NCI-H510A treated with DMSO at 0.1 percent for 48 hours (cell line): ENCODE data around the gene HSPB6.
"Not testable (repeated sequence)": the region's sequence is repeated elsewhere in the genome, so short reads cannot be mapped to it uniquely, and the experiment has no call there.

Experiments
- DNase-seq: peaks from one replicate; lab custom pipeline; 2025; lab: John Stamatoyannopoulos, UW

HSPB6 gene

DNA sequence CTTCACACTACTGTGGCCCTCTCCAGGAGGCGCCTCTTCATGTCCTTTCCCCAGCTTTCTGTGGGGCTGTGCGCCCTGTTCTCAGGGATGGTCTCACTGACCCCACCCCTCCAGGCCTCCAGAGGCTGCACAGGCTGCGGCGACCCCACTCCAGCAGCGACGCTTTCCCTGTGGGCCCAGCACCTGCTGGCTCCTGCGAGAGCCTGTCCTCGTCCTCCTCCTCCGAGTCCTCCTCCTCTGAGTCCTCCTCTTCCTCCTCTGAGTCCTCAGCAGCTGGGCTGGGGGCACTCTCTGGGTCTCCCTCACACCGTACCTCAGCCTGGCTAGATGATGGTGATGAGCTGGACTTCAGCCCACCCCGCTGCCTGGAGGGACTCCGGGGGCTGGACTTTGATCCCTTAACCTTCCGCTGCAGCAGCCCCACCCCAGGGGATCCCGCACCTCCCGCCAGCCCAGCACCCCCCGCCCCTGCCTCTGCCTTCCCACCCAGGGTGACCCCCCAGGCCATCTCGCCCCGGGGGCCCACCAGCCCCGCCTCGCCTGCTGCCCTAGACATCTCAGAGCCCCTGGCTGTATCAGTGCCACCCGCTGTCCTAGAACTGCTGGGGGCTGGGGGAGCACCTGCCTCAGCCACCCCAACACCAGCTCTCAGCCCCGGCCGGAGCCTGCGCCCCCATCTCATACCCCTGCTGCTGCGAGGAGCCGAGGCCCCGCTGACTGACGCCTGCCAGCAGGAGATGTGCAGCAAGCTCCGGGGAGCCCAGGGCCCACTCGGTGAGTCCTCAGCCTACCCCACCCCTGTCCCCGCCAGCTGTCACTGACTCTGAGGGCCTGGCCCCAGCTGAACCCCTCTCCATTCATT, 29.7 kb upstream of the HSPB6 start:
- no peak for DNase-seq

DNA sequence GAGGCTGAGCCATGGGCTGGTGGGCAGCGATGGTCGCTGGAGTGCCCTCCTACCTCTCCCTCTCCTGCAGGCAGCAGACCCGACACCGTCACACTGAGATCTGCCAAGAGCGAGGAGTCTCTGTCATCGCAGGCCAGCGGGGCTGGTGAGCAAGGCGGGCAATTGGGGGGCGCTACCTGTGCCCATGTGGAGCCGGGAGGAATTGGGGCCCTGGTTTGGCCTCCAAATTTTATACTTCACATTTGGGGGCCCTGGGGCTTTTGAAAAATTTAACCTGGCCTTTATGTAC, 28.5 kb upstream of the HSPB6 start:
- DNase-seq = no peak

DNA sequence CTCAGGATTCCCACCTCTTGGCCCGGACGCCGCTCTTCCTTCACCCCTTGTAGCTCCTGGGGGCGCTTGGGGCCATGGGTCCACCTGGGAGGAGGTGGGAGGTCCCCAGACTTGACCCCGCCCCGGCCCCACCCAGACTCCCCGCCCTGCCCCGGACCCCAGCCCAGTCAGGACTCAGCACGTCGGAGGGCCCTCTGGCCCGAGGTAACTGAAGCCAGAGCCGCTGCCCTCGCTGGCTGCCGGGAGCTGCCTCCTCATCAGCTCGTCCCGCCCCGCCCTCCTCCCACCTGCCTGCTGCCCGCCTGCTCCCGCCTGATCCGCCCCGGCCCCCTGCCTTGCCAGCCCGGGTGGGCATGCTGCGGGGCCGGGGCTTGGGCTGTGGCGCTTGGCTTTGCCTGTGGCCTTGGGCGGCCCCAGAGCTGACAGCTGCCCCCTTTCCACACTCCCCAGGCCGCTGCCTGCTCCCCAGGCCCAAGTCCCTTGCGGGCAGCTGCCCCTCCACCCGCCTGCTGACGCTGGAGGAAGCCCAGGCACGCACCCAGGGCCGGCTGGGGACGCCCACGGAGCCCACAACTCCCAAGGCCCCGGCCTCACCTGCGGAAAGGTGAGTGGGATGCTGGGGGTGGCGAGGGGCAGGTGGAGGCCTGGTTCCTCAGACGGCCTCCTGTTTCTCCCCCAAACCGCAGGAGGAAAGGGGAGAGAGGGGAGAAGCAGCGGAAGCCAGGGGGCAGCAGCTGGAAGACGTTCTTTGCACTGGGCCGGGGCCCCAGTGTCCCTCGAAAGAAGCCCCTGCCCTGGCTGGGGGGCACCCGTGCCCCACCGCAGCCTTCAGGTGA, 27.9 kb upstream of the HSPB6 start:
- no peak for DNase-seq

GRCh38 chr19:35783469-35784434, 26.9 kb upstream of the HSPB6 start:
- no peak for DNase-seq

GRCh38 chr19:35782589-35782988, 25.8 kb upstream of the HSPB6 start:
- DNase-seq = no peak

DNA sequence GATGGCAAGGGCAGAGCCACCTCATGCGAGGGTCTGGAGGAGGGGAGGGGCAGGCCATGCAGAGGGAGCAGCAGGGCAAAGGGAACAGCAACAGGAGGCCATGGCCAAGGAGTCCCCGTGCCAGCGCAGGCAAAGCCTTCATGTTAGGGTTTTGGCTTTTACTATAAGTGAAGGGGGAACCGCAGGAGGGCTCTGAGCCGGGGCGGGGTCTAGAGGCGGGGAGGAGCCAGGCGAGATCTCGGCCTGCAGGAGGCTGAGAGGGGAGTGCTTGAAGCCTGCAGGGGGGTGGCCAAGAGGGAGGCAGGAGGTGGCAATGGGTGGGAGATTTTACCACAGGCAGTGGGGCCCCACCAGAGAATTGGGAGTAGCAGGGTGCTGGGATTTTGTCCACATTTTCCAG, 24.8 kb upstream of the HSPB6 start:
- no peak for DNase-seq

DNA sequence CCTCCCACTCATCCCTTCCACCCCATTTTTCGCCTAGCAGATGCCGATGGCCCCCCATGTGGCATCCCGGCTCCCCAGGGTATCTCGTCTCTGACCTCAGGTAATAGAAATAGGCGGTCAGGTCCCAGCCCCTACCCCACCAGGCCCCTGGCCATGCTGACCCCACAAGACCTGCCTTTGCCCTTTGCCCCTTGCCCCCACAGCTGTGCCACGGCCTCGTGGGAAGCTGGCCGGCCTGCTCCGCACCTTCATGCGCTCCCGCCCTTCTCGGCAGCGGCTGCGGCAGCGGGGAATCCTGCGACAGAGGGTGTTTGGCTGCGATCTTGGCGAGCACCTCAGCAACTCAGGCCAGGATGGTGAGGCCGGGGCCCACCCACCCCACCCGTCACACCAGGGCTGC, 23.9 kb upstream of the HSPB6 start:
- DNase-seq = no peak

GRCh38 chr19:35780058-35780457, 23.2 kb upstream of the HSPB6 start:
- no peak for DNase-seq

- no peak for DNase-seq
These were observed 22.2 kb upstream of the HSPB6 start for GRCh38 chr19:35779033-35779432.

DNA sequence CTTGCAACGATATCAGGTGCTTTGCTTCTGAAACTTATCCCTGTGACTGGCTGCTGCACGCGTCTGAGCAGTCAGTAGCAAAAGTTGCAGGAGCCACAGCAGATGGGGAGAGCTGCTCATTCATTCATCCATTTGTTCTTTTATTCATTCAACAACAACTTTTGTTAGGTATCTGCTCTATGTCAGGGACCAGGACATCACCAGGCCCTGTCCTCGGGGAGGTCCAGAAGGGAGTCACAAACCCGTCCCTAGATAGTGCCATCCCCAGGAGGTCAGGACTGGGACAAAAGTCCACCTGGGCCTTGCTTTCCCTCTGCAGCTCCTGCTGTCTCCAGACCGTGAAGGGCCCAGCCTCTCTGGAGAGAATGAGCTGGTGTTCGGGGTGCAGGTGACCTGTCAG, 21.1 kb upstream of the HSPB6 start:
- no peak for DNase-seq

DNA sequence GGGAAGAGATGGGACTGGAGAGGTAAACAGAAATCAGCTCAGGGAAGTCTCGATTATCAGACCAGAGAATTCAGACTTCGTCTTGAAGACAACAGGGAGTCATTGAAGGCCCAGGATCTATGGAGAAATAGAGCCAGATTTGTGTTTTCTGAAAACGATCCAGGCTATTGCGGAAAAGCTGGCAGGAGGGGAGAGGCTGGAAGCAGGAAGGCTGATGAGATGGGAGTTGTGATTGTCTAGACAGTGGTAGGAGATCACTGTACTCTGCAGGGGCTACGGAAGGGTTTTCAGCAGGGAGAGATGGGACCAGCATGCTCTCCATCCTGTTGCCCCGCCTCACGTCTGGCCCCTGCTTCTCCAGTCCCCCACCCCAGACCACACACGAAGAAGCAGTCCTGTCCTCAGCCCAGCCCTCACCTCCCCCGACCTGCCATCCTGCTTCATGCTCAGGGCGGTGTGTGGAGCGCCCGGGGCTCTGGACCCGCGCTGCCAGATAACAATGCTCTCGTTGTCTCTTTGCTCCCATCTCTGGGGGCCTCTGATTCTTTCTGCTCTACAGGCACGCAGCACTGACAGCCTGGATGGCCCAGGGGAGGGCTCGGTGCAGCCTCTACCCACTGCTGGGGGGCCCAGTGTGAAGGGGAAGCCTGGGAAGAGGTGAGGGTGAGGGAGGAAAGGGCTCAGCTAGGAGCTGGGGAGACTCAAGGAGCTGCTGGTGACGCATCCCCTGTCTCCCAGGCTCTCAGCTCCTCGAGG, 20.4 kb upstream of the HSPB6 start:
- no peak for DNase-seq

- DNase-seq = no peak
These were observed 19.4 kb upstream of the HSPB6 start for GRCh38 chr19:35776102-35776788.

DNA sequence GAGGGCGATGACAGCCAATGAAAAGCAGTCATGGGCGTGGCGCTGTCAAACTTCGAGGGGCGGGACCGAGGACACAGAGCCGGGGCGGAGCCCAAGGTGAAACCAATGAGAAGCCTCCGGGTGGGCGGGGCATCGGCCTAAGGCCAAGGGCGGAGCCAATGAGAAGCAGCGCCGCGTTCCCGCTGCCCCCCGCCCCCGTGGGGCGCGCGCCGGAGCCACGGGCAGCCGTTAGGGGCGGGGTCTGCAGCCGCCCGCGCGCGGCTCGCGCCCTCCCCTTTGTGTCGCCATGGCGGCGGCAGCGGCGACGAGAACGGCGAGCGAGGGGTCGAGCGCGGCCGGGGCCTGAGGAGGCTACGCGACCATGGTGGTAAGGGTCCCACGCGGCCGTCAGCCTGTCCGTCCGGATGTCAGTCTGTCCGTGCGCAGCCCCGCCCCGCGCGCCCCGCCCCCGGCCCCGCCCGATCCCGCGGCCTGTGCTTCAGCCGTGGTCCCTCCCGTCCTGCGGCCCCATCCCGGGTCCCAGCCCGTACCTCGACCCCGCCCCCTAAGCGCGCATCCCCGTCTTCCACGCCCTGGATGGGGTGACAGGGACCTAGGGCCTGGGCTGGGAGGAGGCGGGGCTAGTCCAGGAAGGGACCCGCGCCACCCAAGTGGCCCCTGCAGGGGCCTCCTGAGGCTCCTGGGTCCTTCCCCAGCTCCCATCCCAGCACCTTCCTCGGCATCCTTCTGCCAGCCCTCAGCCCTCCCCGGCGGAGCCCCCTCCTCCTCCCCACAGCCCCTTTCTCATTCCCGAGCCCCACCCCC, 18.7 kb upstream of the HSPB6 start, which contains the start of gene ARHGAP33:
ARHGAP33 (plus strand) TSS at position 267 of the 804 bp plus-strand sequence; CDS start at position 362, 95 bp downstream.
- DNase-seq = peak; percentile 99

- DNase-seq = no peak
These were observed 18.1 kb upstream of the HSPB6 start for GRCh38 chr19:35775046-35775297.

DNA sequence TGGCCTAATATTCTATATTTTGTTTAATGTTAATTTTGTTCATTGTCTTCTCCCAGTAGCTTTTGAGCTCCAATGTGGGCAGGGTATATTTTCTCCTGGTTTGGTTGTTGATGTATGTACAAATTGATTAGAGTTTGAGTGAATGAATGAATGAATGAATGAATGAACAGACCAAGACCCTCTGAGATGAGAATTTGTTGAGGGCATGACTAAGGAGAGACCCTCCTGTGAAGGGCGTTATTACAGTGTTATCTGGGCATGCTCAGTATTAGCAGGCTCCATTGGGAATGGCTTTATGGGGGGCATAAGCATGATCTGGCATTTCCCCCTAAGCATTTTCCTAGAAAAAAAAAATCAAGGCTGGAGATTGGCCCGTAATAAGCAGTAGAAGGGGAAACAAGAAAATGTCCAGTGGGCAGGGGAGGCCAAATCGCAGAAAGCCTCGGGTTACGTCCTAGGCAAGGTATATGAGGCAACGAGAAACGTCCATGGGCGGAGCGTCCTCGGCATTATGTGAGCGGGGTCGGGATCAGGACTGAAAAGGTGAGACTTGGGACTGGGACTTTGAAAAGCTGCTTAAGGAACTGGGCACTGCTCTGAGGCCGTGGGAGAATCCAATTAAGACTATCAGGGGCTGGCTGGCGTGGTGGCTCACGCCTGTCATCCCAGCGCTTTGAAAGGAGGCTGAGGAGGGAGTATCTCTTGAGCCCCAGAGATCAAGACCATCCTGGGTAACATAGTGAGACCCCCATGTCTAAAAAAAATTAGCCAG, 17.6 kb upstream of the HSPB6 start:
- DNase-seq = peak; percentile 28

GRCh38 chr19:35773020-35773806, 16.4 kb upstream of the HSPB6 start:
- no peak for DNase-seq

- DNase-seq = not testable (repeated sequence)
These were observed 15.5 kb upstream of the HSPB6 start for GRCh38 chr19:35772362-35772761.

GRCh38 chr19:35768082-35768421, 11.2 kb upstream of the HSPB6 start:
- DNase-seq = no peak
